ENCODE measurements around the gene OGFR.

DNA sequence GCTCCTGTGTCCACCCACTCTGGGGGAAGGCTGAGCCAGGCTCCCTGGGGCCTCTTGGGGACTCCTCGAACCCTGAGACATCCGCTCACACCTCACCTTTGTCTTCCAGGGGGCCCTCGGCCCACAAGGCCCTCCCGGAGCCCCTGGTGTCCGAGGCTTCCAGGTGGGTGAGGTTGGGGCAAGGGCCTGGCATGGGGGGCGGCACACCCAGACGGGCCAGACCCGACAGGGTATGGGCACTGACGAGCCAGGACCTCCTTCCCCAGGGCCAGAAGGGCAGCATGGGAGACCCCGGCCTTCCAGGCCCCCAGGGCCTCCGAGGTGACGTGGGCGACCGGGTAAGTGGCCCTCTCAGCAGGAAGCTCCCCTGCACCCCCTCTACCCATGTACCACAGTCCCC lies 25.6 kb downstream of the OGFR start:
- TF ChIP-seq, protein P1, sequence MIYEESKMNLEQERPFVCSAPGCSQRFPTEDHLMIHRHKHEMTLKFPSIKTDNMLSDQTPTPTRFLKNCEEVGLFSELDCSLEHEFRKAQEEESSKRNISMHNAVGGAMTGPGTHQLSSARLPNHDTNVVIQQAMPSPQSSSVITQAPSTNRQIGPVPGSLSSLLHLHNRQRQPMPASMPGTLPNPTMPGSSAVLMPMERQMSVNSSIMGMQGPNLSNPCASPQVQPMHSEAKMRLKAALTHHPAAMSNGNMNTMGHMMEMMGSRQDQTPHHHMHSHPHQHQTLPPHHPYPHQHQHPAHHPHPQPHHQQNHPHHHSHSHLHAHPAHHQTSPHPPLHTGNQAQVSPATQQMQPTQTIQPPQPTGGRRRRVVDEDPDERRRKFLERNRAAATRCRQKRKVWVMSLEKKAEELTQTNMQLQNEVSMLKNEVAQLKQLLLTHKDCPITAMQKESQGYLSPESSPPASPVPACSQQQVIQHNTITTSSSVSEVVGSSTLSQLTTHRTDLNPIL (CRISPR knock-in tag; IDR thresholded peaks at IDR 0.05; ENCODE audit: low read depth): no peak
- TF ChIP-seq, protein P2, sequence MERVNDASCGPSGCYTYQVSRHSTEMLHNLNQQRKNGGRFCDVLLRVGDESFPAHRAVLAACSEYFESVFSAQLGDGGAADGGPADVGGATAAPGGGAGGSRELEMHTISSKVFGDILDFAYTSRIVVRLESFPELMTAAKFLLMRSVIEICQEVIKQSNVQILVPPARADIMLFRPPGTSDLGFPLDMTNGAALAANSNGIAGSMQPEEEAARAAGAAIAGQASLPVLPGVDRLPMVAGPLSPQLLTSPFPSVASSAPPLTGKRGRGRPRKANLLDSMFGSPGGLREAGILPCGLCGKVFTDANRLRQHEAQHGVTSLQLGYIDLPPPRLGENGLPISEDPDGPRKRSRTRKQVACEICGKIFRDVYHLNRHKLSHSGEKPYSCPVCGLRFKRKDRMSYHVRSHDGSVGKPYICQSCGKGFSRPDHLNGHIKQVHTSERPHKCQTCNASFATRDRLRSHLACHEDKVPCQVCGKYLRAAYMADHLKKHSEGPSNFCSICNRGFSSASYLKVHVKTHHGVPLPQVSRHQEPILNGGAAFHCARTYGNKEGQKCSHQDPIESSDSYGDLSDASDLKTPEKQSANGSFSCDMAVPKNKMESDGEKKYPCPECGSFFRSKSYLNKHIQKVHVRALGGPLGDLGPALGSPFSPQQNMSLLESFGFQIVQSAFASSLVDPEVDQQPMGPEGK (CRISPR knock-in tag; IDR thresholded peaks at IDR 0.05; ENCODE audit: borderline replicate concordance): no peak
- TF ChIP-seq, protein P3, sequence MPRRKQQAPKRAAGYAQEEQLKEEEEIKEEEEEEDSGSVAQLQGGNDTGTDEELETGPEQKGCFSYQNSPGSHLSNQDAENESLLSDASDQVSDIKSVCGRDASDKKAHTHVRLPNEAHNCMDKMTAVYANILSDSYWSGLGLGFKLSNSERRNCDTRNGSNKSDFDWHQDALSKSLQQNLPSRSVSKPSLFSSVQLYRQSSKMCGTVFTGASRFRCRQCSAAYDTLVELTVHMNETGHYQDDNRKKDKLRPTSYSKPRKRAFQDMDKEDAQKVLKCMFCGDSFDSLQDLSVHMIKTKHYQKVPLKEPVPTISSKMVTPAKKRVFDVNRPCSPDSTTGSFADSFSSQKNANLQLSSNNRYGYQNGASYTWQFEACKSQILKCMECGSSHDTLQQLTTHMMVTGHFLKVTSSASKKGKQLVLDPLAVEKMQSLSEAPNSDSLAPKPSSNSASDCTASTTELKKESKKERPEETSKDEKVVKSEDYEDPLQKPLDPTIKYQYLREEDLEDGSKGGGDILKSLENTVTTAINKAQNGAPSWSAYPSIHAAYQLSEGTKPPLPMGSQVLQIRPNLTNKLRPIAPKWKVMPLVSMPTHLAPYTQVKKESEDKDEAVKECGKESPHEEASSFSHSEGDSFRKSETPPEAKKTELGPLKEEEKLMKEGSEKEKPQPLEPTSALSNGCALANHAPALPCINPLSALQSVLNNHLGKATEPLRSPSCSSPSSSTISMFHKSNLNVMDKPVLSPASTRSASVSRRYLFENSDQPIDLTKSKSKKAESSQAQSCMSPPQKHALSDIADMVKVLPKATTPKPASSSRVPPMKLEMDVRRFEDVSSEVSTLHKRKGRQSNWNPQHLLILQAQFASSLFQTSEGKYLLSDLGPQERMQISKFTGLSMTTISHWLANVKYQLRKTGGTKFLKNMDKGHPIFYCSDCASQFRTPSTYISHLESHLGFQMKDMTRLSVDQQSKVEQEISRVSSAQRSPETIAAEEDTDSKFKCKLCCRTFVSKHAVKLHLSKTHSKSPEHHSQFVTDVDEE (CRISPR knock-in tag; IDR thresholded peaks at IDR 0.05): no peak
- TF ChIP-seq ZFP30 (CRISPR knock-in tag; IDR thresholded peaks at IDR 0.05) (no peak), ZNF8 (CRISPR knock-in tag; IDR thresholded peaks at IDR 0.05) (no peak), SNAI2 (CRISPR knock-in tag; IDR thresholded peaks at IDR 0.05) (no peak), ZC3H10 (CRISPR knock-in tag; IDR thresholded peaks at IDR 0.05) (no peak), GLIS3 (CRISPR knock-in tag; IDR thresholded peaks at IDR 0.05) (no peak), ARNTL (CRISPR knock-in tag; IDR thresholded peaks at IDR 0.05; ENCODE audit: borderline replicate concordance, low read depth) (no peak), ZFP3 (CRISPR knock-in tag; IDR thresholded peaks at IDR 0.05) (no peak)

All from SK-N-SH treated with all-trans-retinoic acid at 6 μM for 48 hours (cell line).